SK-N-MC (cell line): ENCODE measurements around the gene PIK3R1.

Source experiments
- EZH2 ChIP-seq: fragments of 200-600 bp; sonication (generic); IDR thresholded peaks from one replicate; pipeline ENCODE4 v1.6.1; 2017; ENCODE audit warnings: antibody characterized with exemption
- FOXP2 ChIP-seq: optimal IDR thresholded peaks from 2 replicates; pipeline ENCODE3; 2011; ENCODE audit warnings: mild to moderate bottlenecking, moderate library complexity; ENCODE audit not compliant: insufficient read depth; ENCODE audit errors: extremely low read length, control extremely low read depth
- POLR2AphosphoS5 ChIP-seq: IDR thresholded peaks from 2 replicates; pipeline ENCODE4 v1.6.1; 2012; ENCODE audit warnings: mild to moderate bottlenecking, low read depth, low read length, borderline replicate concordance

- TF ChIP-seq POLR2AphosphoS5, result no peak
- no peak for TF ChIP-seq FOXP2
- no peak for TF ChIP-seq EZH2
These were observed 50.4 kb downstream of the PIK3R1 start for GRCh38 chr5:68265822-68266395.
